OCI-LY3 (cell line): ENCODE measurements around the gene CSTB.

Experiments
- H2AFZ ChIP-seq: fragments of 200-600, 300-600 bp; shearing (Covaris generic); 2 replicates; pipeline ENCODE4 v1.6.0; 2014; ENCODE audit warnings: antibody characterized with exemption, low read depth, low read length
- H3K27ac ChIP-seq: fragments of 200-600, 300-600 bp; sonication (generic); 2 replicates; pipeline ENCODE4 v1.5.1; 2014; ENCODE audit warnings: mild to moderate bottlenecking, low read length, moderate library complexity, mixed read lengths
- H3K27me3 ChIP-seq: fragments of 200-600, 300-600 bp; sonication (generic); 2 replicates; pipeline ENCODE4 v1.6.1; 2014; ENCODE audit warnings: low read depth, low read length, mixed read lengths
- H3K36me3 ChIP-seq: fragments of 200-600, 300-600 bp; sonication (generic); replicated peaks from 2 replicates; pipeline ENCODE3; 2014; ENCODE audit warnings: low read depth, low read length, mixed read lengths
- H3K4me1 ChIP-seq: fragments of 300-600, 200-600 bp; sonication (generic); 2 replicates; pipeline ENCODE4 v1.6.1; 2014; ENCODE audit warnings: low read length, mixed read lengths
- H3K4me2 ChIP-seq: fragments of 200-600, 300-600 bp; sonication (generic); 2 replicates; pipeline ENCODE4 v1.6.1; 2014; ENCODE audit warnings: low read length, mixed read lengths
- H3K4me3 ChIP-seq: fragments of 300-600, 200-600 bp; sonication (generic); 2 replicates; pipeline ENCODE4 v1.5.1; 2014; ENCODE audit warnings: antibody characterized with exemption, mild to moderate bottlenecking, low read length, moderate library complexity
- H3K79me2 ChIP-seq: fragments of 300-600, 200-600 bp; shearing (Covaris generic); 2 replicates; pipeline ENCODE4 v1.6.1; 2014; ENCODE audit warnings: mild to moderate bottlenecking, low read length, mixed read lengths
- H3K9ac ChIP-seq: fragments of 300-600, 200-600 bp; shearing (Covaris generic); 2 replicates; pipeline ENCODE4 v1.6.0; 2014; ENCODE audit warnings: mild to moderate bottlenecking, low read length, moderate library complexity
- H3K9me3 ChIP-seq: fragments of 200-600, 300-600 bp; shearing (Covaris generic); 2 replicates; pipeline ENCODE4 v1.6.1; 2014; ENCODE audit warnings: low read length, mixed read lengths; ENCODE audit not compliant: insufficient read depth
- H4K20me1 ChIP-seq: fragments of 200-600, 300-600 bp; sonication (generic); 2 replicates; pipeline ENCODE4 v1.6.1; 2016; ENCODE audit warnings: low read length, mixed read lengths; ENCODE audit not compliant: insufficient read depth
- EZH2phosphoT487 ChIP-seq: fragments of 200-600 bp; shearing (Covaris generic); IDR thresholded peaks from 2 replicates; pipeline ENCODE4 v1.6.1; 2018; ENCODE audit warnings: antibody characterized with exemption, mixed run types, low read depth
- TF ChIP-seq, protein P1 (sequence below): fragments of 200-600, 300-600 bp; sonication (generic); IDR thresholded peaks from 2 replicates; pipeline ENCODE4 v1.5.1; 2014; ENCODE audit warnings: antibody characterized with exemption, low read length, low read depth

The CSTB gene

GRCh38 chr21:43740497-43741156 is 35.5 kb downstream of the CSTB start:
- H3K9ac ChIP-seq: no peak overlapping the region
- no peak overlapping the region for H3K4me3 ChIP-seq
- H3K4me2 ChIP-seq: no peak overlapping the region
- no peaks in the 10 kb centered on the region for H3K79me2 ChIP-seq
- no peaks in the 10 kb centered on the region for H4K20me1 ChIP-seq
- H3K36me3 ChIP-seq: peaks cover 5% of the 10 kb centered on the region
- no peaks in the 10 kb centered on the region for H3K9me3 ChIP-seq
- no peaks in the 10 kb centered on the region for H3K4me1 ChIP-seq
- H3K27me3 ChIP-seq: no peaks in the 10 kb centered on the region
- H3K27ac ChIP-seq: no peak overlapping the region
- TF ChIP-seq, protein P1, sequence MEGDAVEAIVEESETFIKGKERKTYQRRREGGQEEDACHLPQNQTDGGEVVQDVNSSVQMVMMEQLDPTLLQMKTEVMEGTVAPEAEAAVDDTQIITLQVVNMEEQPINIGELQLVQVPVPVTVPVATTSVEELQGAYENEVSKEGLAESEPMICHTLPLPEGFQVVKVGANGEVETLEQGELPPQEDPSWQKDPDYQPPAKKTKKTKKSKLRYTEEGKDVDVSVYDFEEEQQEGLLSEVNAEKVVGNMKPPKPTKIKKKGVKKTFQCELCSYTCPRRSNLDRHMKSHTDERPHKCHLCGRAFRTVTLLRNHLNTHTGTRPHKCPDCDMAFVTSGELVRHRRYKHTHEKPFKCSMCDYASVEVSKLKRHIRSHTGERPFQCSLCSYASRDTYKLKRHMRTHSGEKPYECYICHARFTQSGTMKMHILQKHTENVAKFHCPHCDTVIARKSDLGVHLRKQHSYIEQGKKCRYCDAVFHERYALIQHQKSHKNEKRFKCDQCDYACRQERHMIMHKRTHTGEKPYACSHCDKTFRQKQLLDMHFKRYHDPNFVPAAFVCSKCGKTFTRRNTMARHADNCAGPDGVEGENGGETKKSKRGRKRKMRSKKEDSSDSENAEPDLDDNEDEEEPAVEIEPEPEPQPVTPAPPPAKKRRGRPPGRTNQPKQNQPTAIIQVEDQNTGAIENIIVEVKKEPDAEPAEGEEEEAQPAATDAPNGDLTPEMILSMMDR: no peak
- no peak for TF ChIP-seq EZH2phosphoT487
- no peak overlapping the region for H2AFZ ChIP-seq

DNA sequence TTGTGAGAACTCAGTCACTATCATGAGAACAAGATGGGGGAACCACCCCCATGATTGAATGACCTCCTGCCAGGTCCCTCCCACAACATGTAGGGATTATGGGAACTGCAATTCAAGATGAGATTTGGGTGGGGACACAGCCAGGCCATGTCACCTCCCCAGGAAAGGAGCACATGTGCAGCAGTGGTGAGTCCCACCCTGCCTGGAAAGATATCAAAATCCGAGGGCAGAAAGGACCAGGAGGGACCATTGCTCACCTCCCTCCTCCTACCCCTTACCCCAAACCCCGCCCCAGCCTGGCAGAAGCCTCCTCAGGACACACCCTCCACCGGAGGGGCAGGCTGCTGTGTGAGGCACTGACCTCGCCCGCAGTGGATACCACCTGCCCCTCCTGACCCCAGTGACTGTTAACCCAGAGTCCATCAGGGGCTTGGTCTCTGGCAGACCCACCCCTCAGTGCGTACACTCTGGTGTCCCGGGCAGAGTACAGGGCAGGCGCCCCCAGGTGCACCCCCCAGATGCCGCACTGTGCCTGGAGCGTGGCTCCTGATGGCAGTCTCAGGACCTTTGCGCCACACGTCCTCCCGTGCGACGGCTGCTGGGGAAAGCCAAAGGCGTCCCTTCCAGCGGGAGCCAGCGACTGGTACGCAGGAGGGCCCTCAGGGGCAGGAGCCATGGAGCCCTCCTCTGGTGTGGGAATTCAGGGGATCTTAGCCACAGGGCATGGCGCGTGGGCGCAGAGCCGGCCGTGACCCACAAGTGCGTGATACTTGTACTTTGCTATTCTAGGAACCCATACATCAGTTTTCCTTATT is 36.3 kb downstream of the CSTB start:
- no peak overlapping the region for H3K27ac ChIP-seq
- no peak overlapping the region for H2AFZ ChIP-seq
- H4K20me1 ChIP-seq: no peaks in the 10 kb centered on the region
- no peaks in the 10 kb centered on the region for H3K4me1 ChIP-seq
- H3K36me3 ChIP-seq: peaks cover 5% of the 10 kb centered on the region
- no peak overlapping the region for H3K9ac ChIP-seq
- no peak for TF ChIP-seq EZH2phosphoT487
- TF ChIP-seq, protein P1: no peak
- H3K4me2 ChIP-seq: no peak overlapping the region
- no peaks in the 10 kb centered on the region for H3K27me3 ChIP-seq
- no peaks in the 10 kb centered on the region for H3K9me3 ChIP-seq
- H3K4me3 ChIP-seq: no peak overlapping the region
- no peaks in the 10 kb centered on the region for H3K79me2 ChIP-seq

DNA sequence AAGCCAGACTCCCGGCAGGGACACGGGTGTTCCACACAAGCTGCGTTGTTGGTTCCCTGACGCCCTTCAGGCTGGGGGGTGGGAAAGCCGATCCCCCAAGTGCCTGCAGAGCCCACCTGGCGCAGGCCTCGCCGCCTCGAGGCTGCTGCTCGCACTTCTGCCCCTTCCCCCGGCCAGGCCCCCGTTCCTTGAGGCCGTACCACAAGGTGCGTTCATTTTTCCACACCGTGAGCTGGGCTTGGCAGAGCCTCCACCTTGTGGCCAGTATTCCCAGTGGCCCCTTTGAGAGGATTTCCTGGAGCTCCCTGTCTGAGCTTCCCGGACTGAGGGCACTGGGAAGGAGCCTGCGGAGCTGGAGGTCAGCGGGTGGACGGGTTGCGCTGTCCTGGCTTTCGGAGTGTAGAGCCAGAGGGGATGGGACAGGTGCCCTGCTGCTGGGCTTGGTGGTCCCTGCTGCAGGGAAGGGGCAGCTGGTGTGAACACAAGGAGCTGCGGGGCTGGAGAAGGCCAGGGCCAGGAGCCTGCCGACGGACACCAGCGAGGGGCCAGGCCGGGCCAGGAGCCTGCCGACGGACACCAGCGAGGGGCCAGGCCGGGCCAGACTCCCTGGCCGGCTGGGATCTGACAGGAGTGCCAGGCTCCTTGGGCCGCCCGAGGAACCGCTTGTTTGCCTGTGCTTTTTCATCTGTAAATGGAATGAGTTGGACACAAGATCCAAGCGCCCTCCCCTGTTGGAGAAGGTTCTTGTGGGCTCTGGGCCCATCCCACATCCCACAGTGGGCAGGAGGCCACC is 38.8 kb downstream of the CSTB start:
- Histone ChIP-seq H3K36me3 (peaks cover under 1% of the 10 kb centered on the region), H3K27ac (no peak overlapping the region), H3K79me2 (no peaks in the 10 kb centered on the region; the same call in 1 of the 2 replicates), H2AFZ (no peak overlapping the region), H3K9me3 (no peaks in the 10 kb centered on the region), H3K4me2 (no peak overlapping the region), H3K9ac (no peak overlapping the region), H3K4me1 (no peaks in the 10 kb centered on the region), H3K27me3 (no peaks in the 10 kb centered on the region), H3K4me3 (no peak overlapping the region), H4K20me1 (peaks cover 9% of the 10 kb centered on the region)
- TF ChIP-seq, protein P1: no peak
- no peak for TF ChIP-seq EZH2phosphoT487
